T-helper 2 cell treated with Interferon-gamma antibody and Interleukin-4, amounts not matched to agents 100 ng/mL and 5 ng/mL, for 36 hours (primary cell): ENCODE measurements around the gene USP25. TPM values are rescaled to one million over a fixed set of nuclear protein-coding genes. Genes with fewer than 3 reads are reported as not detected.

ENCODE experiments used
- intact Hi-C: fragments of 100-400 bp; cut with micrococcal nuclease; formaldehyde crosslinking; loops from one replicate; pipeline ENCODE4 v1.15.1; 2023
- total RNA-seq: library from RNA; stranded (reverse); gene quantifications from 2 replicates; pipeline ENCODE4 v1.2.3, GENCODE V29; 2022

USP25 gene
- total RNA-seq = 43.4 and 44.1 TPM in 2 replicates

DNA sequence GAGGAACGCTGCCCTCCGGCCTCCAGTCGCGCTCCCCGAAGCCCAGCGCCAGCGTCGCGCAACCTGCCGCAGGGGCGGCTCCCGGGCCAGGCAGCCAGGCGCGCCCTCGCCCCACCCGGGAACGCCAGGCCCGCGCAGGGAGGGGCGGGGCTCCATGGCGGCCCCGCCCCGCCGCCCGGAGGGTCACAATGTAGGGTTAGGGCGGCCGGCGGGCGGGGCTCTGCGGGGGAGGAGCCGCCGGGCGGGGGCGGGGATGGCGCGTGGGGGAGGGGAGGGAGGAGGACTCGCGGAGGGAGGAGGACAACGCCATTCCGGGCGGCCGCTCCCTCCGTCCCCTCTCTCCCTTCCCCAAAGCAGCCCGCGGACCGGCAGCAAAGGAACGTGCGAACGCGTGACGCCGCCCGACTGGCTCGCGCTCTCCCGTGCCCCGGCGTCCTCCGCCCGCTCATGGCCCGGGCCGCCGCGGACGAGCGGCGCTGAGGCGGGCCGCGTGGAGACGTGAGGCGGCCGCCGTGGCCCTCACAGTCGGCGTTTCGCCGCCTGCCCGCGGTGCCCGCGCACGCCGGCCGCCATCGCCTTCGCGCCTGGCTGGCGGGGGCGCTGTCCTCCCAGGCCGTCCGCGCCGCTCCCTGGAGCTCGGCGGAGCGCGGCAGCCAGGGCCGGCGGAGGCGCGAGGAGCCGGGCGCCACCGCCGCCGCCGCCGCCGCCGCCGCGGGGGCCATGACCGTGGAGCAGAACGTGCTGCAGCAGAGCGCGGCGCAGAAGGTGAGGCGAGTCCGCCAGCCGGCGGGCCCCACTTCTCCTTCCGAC lies at the start of gene USP25:
USP25 (plus strand) TSS at position 309 of the 810 bp plus-strand sequence; CDS start at position 721, 412 bp downstream.
- intact Hi-C loops = loop anchor here (2.0 to 10.0 kb wide), 9 partner anchors 37 to 1882 kb away; partner anchors contain the start of genes BTG3 and SAMSN1

DNA sequence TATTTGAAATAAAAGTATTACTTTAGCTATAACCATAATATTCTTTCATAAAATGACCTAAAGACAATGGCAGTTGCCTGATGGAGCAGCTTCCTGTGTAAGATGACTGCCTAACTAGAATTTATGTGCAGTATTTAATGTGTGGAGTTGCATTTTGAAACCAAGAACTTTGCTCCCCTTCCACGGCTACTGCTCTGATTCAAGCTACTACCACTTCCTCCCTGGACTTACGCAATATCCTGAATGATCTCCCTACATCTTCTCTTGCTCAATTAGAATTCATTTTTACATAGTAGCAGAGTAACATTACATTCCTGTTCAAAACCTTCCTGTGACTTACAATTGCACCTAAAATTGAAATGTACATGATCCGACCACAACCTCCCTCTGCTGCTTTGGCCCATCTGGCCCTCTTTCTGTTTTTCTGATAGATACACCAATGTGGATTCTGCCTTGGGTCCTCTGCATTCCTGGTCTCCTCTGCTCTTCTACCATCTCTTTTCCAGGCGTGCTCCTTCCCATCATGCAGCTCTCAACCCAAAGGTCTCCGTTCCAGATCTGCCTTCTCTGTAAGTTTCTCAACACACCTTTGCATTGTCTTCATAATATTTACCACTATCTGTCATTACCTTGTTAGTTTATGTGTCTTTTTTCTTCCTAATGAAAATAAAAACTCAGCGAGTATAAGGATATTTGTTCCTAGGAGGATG lies 47.4 kb upstream of the USP25 start:
- intact Hi-C loops = loop anchor here (10.0 kb wide), 1 partner anchor 142 kb away; no protein-coding TSS in a partner anchor

DNA sequence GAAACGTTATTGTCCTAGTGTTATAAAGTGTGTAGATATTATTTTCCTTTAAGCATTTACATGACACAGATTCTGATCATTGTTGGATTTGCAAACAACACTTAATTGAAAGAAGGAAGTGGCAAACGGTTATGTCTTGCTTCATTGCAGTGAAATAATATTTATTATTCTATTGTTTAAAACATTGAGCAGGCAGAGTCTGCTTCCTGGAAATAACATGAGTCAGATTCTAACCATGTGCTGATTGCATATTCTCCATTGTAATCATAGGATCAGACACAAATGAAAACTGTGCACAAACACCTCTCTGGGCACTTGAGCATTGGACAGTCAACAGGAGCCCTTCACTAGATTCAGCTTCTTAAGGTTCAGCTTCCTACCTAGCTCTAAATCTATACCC lies 46.8 kb upstream of the USP25 start:
- intact Hi-C loops = loop anchor here (10.0 kb wide), 1 partner anchor 142 kb away; no protein-coding TSS in a partner anchor

DNA sequence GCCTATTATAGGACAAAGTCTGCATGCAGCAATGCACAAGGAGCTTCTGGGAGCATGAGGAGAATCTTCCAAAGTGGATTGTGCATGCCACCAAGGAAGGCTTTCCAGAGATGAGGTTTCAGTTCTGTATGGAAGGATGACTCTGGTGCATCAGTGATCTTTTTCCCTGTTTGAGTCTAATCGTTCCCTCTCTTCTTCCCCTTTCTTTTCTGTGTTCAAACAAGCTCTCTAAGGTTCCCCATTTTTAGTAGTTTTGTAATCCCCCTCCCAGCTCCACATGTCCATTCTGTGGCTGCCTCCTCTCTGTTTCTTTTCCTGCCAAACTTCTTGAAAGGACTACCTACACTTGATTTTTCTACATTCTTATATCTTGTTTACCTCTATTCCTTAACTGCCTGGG lies 43.3 kb upstream of the USP25 start:
- intact Hi-C loops = loop anchor here (10.0 kb wide), 1 partner anchor 138 kb away; no protein-coding TSS in a partner anchor

DNA sequence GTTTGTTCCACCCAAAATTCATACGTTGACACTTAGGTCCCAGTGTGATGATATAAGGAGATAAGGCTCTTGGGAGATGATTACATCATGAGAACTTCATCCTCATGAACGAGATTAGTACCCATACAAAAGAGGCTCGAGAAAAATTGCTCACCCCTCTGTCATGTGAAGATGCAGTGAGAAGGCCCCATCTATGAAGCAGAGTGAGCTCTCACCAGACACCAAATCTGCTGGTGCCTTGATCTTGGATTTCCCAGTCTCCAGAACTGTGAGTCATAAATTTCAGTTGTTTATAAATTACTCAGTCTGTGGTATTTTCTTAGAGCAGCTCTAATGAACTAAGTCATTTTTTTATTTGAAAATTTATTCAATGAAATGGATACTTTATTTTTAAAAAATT lies 42.6 kb upstream of the USP25 start:
- intact Hi-C loops = loop anchor here (10.0 kb wide), 1 partner anchor 138 kb away; no protein-coding TSS in a partner anchor

DNA sequence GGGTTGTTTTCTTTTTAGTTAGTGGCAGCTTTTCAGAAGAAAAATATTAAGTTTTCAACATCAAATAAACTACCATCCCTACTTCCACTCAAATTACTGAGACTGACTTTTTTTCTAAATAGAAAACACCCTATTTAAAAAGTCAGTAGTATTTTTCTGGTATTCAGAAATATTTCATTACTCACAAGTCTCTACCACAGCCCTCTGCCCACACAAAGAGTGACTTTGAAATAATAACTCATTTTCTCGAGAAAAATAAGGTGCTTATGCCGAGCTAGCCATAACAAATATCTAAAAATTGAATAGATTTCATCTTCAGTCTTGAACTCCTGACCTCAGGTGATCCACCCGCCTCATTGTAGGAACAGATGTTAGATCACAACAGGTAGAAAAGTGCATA lies 41.8 kb upstream of the USP25 start:
- intact Hi-C loops = loop anchor here (10.0 kb wide), 1 partner anchor 137 kb away; no protein-coding TSS in a partner anchor

DNA sequence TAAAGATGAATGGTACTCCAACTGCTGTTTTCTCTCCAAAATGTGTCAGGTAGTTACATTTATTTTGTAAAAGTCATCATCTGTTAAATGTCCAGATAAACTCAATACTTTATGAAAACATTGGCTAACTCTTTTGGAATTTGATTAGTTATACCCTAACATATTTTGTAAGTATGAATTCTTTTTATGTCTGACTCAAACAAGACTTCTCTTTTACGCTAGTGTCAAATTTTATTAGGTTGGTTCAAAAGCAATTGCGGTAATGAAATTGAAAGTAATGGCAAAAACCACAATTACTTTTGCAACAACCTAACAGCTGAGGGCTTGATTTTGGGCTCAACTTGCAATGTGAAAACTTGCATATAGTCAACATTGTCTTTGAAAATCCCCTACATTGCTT lies 41.0 kb upstream of the USP25 start:
- intact Hi-C loops = loop anchor here (10.0 kb wide), 1 partner anchor 136 kb away; no protein-coding TSS in a partner anchor

DNA sequence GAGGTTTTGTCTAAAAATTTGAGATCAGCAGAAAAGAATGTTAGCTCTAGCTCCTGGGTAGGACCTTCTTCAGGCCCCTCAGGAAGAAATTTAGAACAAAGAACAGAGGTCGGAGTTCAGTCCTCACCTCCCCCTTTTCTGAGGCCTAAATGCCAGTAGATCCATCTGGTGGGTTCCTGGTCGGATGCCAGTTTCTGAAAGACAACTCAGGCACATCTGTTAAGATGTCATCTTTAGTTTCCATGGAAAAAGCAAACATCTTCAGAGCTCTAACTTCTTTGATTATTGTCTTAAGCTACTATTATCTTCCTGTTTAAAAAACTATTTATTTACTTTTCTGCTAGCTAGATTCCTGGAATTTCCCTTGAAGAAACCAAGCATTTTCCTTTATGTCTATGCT lies 37.1 kb upstream of the USP25 start:
- intact Hi-C loops = no loop called here

DNA sequence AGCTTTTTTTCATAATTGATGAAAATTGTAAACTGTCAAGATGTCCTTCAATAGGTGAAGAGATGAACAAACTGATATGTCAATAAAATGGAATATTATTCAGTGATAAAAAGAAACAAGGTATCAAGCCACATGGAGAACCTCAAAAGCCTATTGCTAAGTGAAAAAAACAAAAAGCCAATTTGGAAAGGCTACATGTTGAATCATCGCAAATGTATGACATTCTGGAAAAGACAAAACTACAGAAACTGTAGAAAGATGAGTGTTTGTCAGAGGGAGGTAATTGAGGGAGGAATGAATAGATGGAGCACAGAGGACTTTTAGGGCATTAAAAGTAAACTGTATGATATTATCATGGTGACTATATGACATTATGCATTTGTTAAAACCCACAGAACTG lies 34.5 kb upstream of the USP25 start:
- intact Hi-C loops = no loop called here

DNA sequence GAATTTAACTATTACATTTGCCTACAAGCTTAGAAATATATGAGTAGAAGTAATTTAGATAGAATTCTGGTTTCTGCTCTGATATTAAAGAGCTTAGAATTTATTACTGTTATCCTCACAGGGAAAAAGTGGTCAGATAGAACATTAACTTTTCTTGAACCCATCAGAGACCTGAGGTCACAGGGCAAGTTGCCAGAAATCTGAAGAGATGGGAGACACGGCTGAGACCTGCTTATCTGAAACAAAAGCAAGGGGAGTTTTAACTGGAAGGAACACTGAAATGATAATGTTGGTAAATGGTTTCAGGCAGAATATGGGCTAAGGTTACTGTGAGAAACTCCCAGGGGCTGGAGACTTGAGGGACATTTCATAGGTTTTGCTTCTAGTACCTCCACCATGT lies 28.0 kb upstream of the USP25 start:
- intact Hi-C loops = no loop called here

DNA sequence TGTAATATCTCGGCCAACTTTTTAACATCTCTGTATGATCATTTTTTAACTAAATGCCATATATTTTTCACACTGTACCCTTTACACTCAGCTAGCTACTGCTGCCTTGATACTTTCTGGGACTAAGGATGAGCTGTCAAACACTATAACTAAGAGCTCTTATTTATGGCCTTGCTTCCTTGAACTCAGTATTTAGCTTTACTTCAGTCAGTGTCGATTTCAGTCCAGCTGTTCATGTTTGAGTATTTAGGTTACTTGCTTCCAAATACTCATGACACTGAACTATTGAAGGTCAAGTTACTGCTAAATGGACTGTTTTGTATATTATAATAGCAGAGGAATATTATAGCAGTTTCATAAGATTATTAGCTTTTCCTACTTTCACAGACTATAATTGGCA lies 25.9 kb upstream of the USP25 start:
- intact Hi-C loops = no loop called here

GRCh38 chr21:15706696-15707095 lies 23.1 kb upstream of the USP25 start:
- intact Hi-C loops = no loop called here

GRCh38 chr21:15713412-15713811 lies 16.4 kb upstream of the USP25 start:
- intact Hi-C loops = no loop called here

DNA sequence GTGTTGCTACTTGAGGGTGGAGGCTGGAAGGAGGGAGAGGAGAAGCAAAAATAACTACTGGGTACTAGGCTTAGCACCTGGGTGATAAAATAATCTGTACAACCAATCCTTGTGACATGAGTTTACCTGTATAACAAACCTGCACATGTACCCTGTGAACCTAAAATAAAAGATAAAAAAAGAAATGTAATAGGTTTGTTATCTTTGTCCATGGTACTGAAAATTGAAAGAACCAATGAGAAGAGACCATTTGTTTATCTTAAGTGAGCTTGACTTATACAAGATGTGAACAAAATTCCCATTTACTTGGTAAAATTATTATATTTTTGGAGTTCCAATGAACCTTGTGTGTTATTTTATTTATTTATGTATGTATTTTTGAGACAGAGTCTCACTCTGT lies 11.1 kb upstream of the USP25 start:
- intact Hi-C loops = no loop called here

DNA sequence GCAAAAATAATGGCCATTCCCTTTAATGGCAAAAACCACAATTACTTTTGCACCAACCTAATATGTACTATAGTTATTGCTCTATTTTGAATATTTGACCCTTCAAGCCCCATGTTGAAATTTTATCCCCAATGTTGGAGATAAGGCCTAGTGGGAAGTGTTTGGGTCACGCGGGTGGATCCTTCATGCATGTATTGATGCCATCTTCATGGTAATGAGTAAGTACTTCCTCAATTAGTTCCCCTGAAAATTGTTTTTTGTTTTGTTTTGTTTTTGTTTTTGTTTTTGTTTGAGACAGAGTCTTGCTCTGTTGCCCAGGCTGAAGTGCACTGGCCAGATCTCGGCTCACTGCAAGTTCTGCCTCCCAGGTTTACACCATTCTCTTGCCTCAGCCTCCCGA lies 9.8 kb upstream of the USP25 start:
- intact Hi-C loops = no loop called here

DNA sequence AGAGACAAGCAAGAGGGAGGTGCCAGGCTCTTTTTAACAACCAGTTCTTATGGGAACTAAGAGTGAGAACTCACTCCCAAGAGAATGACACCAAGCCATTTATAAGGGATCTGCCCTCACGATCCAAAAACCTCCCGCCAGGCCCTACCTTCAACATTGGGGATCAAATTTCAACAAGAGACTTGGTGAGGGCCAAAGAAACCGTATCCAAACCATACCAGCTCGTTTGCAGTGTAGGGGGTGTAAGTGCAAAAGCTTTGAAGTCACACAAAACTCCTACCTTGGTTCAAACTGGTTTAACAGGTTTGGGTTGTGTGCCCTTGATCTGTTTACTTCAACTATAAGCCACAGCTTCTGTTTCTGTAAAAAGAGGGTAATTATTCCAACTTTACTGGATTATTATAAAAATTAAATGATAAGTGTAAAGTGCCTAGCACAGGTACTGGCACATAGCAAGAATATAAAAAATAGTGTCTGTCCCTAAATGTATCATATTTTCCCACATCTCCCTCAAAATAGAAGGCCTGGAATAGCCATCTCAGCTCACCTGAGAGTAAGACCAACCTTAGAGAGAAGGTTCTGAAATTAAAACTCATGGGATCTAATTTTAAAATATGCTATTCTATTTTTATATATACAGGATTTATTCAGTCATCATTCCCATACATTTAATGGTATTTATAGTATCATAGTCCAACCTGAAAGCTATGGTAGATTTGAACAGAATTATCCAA lies 7.0 kb upstream of the USP25 start:
- intact Hi-C loops = no loop called here

GRCh38 chr21:15725949-15726348 lies 3.8 kb upstream of the USP25 start:
- intact Hi-C loops = no loop called here

DNA sequence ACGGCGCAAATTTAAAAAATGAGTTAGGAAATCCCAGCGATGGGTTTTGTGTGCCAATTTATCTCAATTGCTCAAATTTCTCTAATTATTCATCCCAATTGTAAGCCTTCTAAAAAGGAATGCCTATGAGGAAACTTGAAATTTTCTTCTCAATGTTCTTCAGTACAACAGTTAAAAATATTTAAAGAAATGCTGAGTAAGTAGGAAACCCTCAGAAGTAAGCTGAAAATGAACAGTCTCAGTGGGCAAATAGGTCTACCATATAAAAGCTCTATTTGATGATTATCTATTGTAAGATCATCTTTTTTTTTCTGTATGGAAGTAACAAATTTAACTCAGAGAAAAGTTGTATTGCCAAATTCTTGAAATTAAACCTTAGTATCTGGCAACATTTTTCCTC lies 1.7 kb upstream of the USP25 start:
- intact Hi-C loops = no loop called here

GRCh38 chr21:15729346-15729673 lies 472 bp upstream of the USP25 start:
- intact Hi-C loops = no loop called here

- intact Hi-C loops = loop anchor here (1.0 to 10.0 kb wide), 10 partner anchors 37 to 1882 kb away; partner anchors contain the start of genes BTG3, HSPA13 and SAMSN1
These were observed 881 bp downstream of the USP25 start for GRCh38 chr21:15730484-15731242.

GRCh38 chr21:15731243-15731613 lies 1.4 kb downstream of the USP25 start:
- intact Hi-C loops = loop anchor here (1.0 to 10.0 kb wide), 10 partner anchors 36 to 1881 kb away; partner anchors contain the start of genes BTG3, HSPA13 and SAMSN1
